Uterus (tissue), 2 donors: ENCODE data around the gene VPS18.

ENCODE experiments used
- POLR2A ChIP-seq, 2 donors: fragments of 450-650 bp; IDR thresholded peaks; one replicate each; pipeline ENCODE4 v1.6.1; 2016; ENCODE audit warnings: antibody characterized with exemption in 2 of 2, mild to moderate bottlenecking in 1 of 2, moderate library complexity in 1 of 2
- TF ChIP-seq, protein P1 (sequence below), 4 experiments: fragments of 200-600 bp in 2 of 4; fragments of 450-650 bp in 2 of 4; sonication (generic) in 2 of 4; IDR thresholded peaks; one replicate each; pipeline ENCODE4 v1.5.1; 2016 to 2019; ENCODE audit warnings: antibody characterized with exemption in 4 of 4, mild to moderate bottlenecking in 2 of 4, moderate library complexity in 1 of 4

DNA sequence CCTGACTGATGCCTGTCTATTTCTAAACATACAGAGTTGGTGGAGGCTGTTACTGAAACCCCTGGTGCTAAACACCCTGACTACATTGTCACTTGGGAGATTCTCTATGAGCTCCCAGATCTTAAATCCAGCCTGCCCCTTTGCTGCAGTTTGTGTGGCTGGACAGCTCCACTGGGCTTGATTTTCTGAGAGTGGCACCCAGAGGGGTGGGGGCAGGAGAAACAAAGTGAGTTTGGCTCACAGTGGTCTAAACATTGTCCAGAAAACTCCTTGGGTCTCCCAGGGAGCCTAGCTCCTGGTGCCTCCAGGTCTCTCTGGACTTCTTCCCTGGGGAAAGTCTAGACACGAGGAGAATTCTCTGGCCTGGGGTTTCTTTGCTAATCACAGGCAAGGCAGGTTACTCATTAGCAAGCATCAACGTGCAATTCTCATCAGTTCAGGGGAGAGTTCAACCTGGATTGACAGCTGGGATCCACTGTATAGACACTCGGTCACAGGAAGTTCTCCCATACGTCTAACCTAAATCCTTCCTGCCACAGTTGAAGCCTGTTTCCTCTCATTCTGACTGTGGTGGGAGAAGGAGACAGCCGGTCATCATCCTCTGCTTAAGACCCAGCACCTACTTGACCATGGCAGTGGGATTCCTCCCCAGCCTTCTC lies 27.8 kb downstream of the VPS18 start:
- TF ChIP-seq, protein P1, sequence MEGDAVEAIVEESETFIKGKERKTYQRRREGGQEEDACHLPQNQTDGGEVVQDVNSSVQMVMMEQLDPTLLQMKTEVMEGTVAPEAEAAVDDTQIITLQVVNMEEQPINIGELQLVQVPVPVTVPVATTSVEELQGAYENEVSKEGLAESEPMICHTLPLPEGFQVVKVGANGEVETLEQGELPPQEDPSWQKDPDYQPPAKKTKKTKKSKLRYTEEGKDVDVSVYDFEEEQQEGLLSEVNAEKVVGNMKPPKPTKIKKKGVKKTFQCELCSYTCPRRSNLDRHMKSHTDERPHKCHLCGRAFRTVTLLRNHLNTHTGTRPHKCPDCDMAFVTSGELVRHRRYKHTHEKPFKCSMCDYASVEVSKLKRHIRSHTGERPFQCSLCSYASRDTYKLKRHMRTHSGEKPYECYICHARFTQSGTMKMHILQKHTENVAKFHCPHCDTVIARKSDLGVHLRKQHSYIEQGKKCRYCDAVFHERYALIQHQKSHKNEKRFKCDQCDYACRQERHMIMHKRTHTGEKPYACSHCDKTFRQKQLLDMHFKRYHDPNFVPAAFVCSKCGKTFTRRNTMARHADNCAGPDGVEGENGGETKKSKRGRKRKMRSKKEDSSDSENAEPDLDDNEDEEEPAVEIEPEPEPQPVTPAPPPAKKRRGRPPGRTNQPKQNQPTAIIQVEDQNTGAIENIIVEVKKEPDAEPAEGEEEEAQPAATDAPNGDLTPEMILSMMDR (IDR thresholded peaks at IDR 0.05) = no peak
- no peak for TF ChIP-seq POLR2A (IDR thresholded peaks at IDR 0.05)
